Colonic mucosa (tissue), 4 donors: ENCODE measurements around the gene OSM. TPM values are rescaled to one million over a fixed set of nuclear protein-coding genes. Genes with fewer than 3 reads are reported as not detected.

Experiments used
- DNase-seq: peaks from one replicate; pipeline ENCODE4 v3.0.0-alpha.2; 2020
- H3K27ac ChIP-seq: fragments of 200-600 bp; one replicate; pipeline ENCODE4 v1.8.0; 2021
- H3K27me3 ChIP-seq: fragments of 200-600 bp; one replicate; pipeline ENCODE4 v1.8.0; 2021
- H3K36me3 ChIP-seq: fragments of 200-600 bp; one replicate; pipeline ENCODE4 v1.8.0; 2021
- H3K4me1 ChIP-seq: fragments of 200-600 bp; one replicate; pipeline ENCODE4 v1.8.0; 2021; ENCODE audit warnings: mild to moderate bottlenecking
- H3K4me3 ChIP-seq: fragments of 200-600 bp; one replicate; pipeline ENCODE4 v1.8.0; 2021
- H3K9ac ChIP-seq, 2 donors: one replicate each; pipeline ENCODE4 v1.7.0; 2013; ENCODE audit warnings: control low read depth in 2 of 2, low read depth in 2 of 2, low read length in 2 of 2
- H3K9me3 ChIP-seq: fragments of 200-600 bp; one replicate; pipeline ENCODE4 v1.8.0; 2021
- CTCF ChIP-seq: fragments of 200-600 bp; IDR thresholded peaks from one replicate; pipeline ENCODE4 v1.8.0; 2022; ENCODE audit warnings: antibody characterized with exemption, mild to moderate bottlenecking
- intact Hi-C: fragments of 100-400 bp; cut with DNase I; formaldehyde crosslinking; loops from one replicate; pipeline ENCODE4 v1.14.1; 2022
- total RNA-seq, 2 donors: library from RNA; stranded (reverse); fragmentation: NEBNext Ultra II Directional in 1 of 2; extraction: Animal tissue kit (Norgen Biotek cat#: 25700) in 1 of 2; gene quantifications; one replicate each; pipeline ENCODE4 v1.2.1, GENCODE V29; 2021
- donor health status: healthy.
- donor health status: DM: no; HTN: no; CAD: no.
- donor health status: DM: no; HTN: no; CAD: no.

Gene OSM
- under 1 TPM; 0.21 to 0.44 TPM for total RNA-seq

- Histone ChIP-seq H3K4me1 (no peaks in the 10 kb centered on the region), H3K4me3 (peak within 1 kb of the TSS; percentile 32), H3K9ac (peak within 1 kb of the TSS; percentile 58 to 62), H3K9me3 (no peaks in the 10 kb centered on the region), H3K27ac (peak within 1 kb of the TSS; percentile 71), H3K27me3 (no peaks in the 10 kb centered on the region), H3K36me3 (no peaks in the 10 kb centered on the region)
- DNase-seq, result peak; percentile 53
- intact Hi-C loops, result loop anchor here (10.0 kb wide), 1 partner anchor 218 kb away; no protein-coding TSS in a partner anchor
- no peak for TF ChIP-seq CTCF
These were observed at the start of gene OSM for GRCh38 chr22:30266445-30267381. Gene OSM, minus strand, starts transcription at chr22:30266851. Its CDS starts 52 bp downstream, at chr22:30266799.

DNA sequence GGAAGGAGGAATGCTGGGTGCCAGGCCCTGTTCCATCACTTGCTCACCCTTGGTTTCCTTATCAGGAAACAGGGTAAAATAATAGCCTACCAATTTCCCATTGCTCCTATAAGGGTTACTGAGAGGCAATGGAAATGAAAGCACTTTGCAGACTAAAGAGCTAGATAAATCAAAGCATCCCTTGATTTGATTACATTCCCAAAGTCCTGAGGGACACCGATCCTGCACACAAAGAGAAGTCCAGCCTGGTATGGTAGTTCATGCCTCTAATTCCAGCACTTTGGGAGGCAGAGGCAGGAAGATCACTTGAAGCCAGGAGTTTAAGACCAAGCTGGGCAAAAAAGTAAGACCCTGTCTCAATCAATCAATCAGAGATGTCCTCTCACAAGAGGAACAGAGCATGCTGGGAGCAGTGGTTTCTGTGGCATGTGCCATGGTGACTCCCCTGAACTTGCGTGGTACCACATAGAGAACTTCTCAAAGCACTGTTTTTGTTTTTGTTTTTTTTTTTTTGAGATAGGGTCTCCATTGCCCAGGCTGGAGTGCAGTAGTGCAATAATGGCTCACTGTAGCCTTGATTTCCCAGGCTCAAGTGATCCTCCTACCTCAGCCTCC, 49.4 kb upstream of the OSM start:
- no peak overlapping the region for H3K9ac ChIP-seq
- peaks cover 37% of the 10 kb centered on the region for H3K4me1 ChIP-seq
- no peak for DNase-seq

DNA sequence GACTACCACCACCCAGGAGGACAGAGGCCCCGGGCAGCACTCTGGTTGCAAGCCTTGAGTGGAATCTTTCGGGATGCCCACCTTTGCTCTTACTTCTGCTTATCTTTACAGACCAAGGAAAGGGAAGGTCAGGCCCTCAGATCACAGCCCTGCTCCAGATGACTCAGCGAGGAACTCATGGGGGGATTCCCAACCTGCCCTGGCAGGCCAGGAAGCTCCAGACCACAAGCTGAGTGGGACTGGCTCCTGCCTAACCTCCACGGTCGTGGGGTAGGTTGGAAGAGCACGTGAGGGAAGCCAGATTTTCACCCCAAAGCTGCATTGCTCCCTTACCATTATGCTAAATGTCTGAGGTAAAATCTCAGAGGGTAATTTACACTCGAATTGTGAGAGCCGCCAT, 48.3 kb upstream of the OSM start:
- H3K27ac ChIP-seq, result no peak overlapping the region
- H3K27me3 ChIP-seq, result no peaks in the 10 kb centered on the region
- TF ChIP-seq CTCF, result no peak
- intact Hi-C loops, result no loop called here
- H3K9ac ChIP-seq, result no peak overlapping the region
- H3K4me1 ChIP-seq, result peaks cover 48% of the 10 kb centered on the region
- H3K36me3 ChIP-seq, result no peaks in the 10 kb centered on the region
- no peaks in the 10 kb centered on the region for H3K9me3 ChIP-seq
- H3K4me3 ChIP-seq, result no peak overlapping the region
- DNase-seq, result no peak

More for the DNA sequence above, 49.4 kb upstream of the OSM start:
- Histone ChIP-seq H3K4me3 (no peak overlapping the region), H3K9me3 (no peaks in the 10 kb centered on the region), H3K36me3 (no peaks in the 10 kb centered on the region), H3K27me3 (no peaks in the 10 kb centered on the region), H3K27ac (no peak overlapping the region)
- intact Hi-C loops, result no loop called here
- TF ChIP-seq CTCF, result no peak

- Histone ChIP-seq H3K4me1 (peaks cover 54% of the 10 kb centered on the region), H3K9ac (no peak overlapping the region), H3K27ac (no peak overlapping the region), H3K36me3 (no peaks in the 10 kb centered on the region), H3K27me3 (no peaks in the 10 kb centered on the region), H3K9me3 (no peaks in the 10 kb centered on the region), H3K4me3 (no peak overlapping the region)
- no peak for DNase-seq
- no peak for TF ChIP-seq CTCF
- intact Hi-C loops, result no loop called here
These were observed 47.1 kb upstream of the OSM start for GRCh38 chr22:30313527-30314363.

DNA sequence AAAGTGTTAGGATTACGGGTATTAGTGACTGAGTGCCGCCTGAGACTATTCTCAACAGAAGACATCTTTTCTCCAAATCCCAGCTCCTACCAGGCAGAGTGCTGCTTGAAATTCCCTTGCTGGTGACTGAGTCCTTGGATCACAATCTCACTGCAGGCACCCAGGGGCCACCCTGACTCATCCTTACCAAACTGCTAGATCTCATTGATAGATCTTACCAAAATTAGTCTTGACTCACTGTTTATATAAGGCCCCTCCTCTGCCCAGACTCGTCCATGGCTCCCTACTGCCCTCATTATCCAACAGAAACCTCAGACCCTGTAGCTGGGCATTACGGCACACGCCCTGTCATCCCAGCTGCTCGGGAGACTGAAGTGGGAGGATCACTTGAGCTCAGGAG, 45.4 kb upstream of the OSM start:
- Histone ChIP-seq H3K27ac (peak overlapping the region; percentile 84), H3K9me3 (no peaks in the 10 kb centered on the region), H3K9ac (peak overlapping the region in 1 of 2 donors; percentile 29), H3K36me3 (no peaks in the 10 kb centered on the region), H3K4me1 (peaks cover 49% of the 10 kb centered on the region), H3K27me3 (no peaks in the 10 kb centered on the region), H3K4me3 (no peak overlapping the region)
- no peak for DNase-seq
- no peak for TF ChIP-seq CTCF
- intact Hi-C loops, result no loop called here
